ENCODE data around the gene RNF186. TPM values are rescaled to one million over a fixed set of nuclear protein-coding genes. Genes with fewer than 3 reads are reported as not detected.
"Not testable (repeated sequence)": the region's sequence is repeated elsewhere in the genome, so short reads cannot be mapped to it uniquely, and the experiment has no call there.

The RNF186 gene
- total RNA-seq, 2 experiments from 2014 or later, result not detected

- POLR2A ChIA-PET, result no interaction called here
- CTCF ChIA-PET, result interaction anchor here (1.6 kb wide), 1 partner anchor 12 kb away, joined by 3 read pairs; no protein-coding TSS in a partner anchor
These were observed 15.6 kb downstream of the RNF186 start, which contains the start of gene TMCO4 for GRCh38 chr1:19799230-19800075. Gene TMCO4 (minus strand): TSS chr1:19799916. CDS start chr1:19780758, 19,158 bp downstream.

GRCh38 chr1:19798486-19799229 is 16.4 kb downstream of the RNF186 start:
- CTCF ChIA-PET, result interaction anchor here (1.6 kb wide), 1 partner anchor 12 kb away, joined by 3 read pairs; no protein-coding TSS in a partner anchor
- POLR2A ChIA-PET, result no interaction called here

- POLR2A ChIA-PET, result interaction anchor here (0.6 kb wide), 1 partner anchor 345 kb away, joined by 3 read pairs; no protein-coding TSS in a partner anchor
- CTCF ChIA-PET, result interaction anchor here (1.6 kb wide), 1 partner anchor 13 kb away, joined by 3 read pairs; no protein-coding TSS in a partner anchor
These were observed 17.3 kb downstream of the RNF186 start for GRCh38 chr1:19797827-19798226.

- CTCF ChIA-PET, result no interaction called here
- POLR2A ChIA-PET, result no interaction called here
These were observed 20.5 kb downstream of the RNF186 start for GRCh38 chr1:19794583-19794982.

GRCh38 chr1:19793360-19794046 is 21.6 kb downstream of the RNF186 start:
- POLR2A ChIA-PET, result no interaction called here
- CTCF ChIA-PET, result no interaction called here

GRCh38 chr1:19792237-19793002 is 22.7 kb downstream of the RNF186 start:
- ChIA-PET CTCF (interaction anchor here (0.7 kb wide), 1 partner anchor 42 kb away, joined by 3 read pairs; no protein-coding TSS in a partner anchor), POLR2A (no interaction called here)

- CTCF ChIA-PET, result interaction anchor here (0.7 kb wide), 1 partner anchor 21 kb away, joined by 3 read pairs; no protein-coding TSS in a partner anchor
- POLR2A ChIA-PET, result not testable (repeated sequence)
These were observed 24.8 kb downstream of the RNF186 start for GRCh38 chr1:19790061-19790975.

GRCh38 chr1:19786988-19787423 is 28.1 kb downstream of the RNF186 start:
- CTCF ChIA-PET, result no interaction called here
- POLR2A ChIA-PET, result no interaction called here

- ChIA-PET POLR2A (no interaction called here), CTCF (no interaction called here)
These were observed 29.4 kb downstream of the RNF186 start for GRCh38 chr1:19785660-19786059.

GRCh38 chr1:19780267-19780877 is 34.7 kb downstream of the RNF186 start:
- CTCF ChIA-PET, result no interaction called here
- POLR2A ChIA-PET, result no interaction called here

- CTCF ChIA-PET, result no interaction called here
- POLR2A ChIA-PET, result no interaction called here
These were observed 38.1 kb downstream of the RNF186 start for GRCh38 chr1:19776933-19777332.

GRCh38 chr1:19776287-19776686 is 38.8 kb downstream of the RNF186 start:
- CTCF ChIA-PET, result interaction anchor here (0.6 kb wide), 1 partner anchor 127 kb away, joined by 3 read pairs; no protein-coding TSS in a partner anchor
- POLR2A ChIA-PET, result no interaction called here

GRCh38 chr1:19775831-19776230 is 39.3 kb downstream of the RNF186 start:
- CTCF ChIA-PET, result interaction anchor here (0.6 kb wide), 1 partner anchor 127 kb away, joined by 3 read pairs; no protein-coding TSS in a partner anchor
- POLR2A ChIA-PET, result no interaction called here

GRCh38 chr1:19775317-19775716 is 39.8 kb downstream of the RNF186 start:
- CTCF ChIA-PET, result no interaction called here
- POLR2A ChIA-PET, result no interaction called here

- ChIA-PET POLR2A (no interaction called here), CTCF (no interaction called here)
These were observed 40.8 kb downstream of the RNF186 start for GRCh38 chr1:19774180-19774785.

- ChIA-PET POLR2A (no interaction called here), CTCF (no interaction called here)
These were observed 41.6 kb downstream of the RNF186 start for GRCh38 chr1:19773485-19773884.

- POLR2A ChIA-PET, result no interaction called here
- CTCF ChIA-PET, result interaction anchor here (1.3 kb wide), 1 partner anchor 10 kb away, joined by 4 read pairs; no protein-coding TSS in a partner anchor
These were observed 43.0 kb downstream of the RNF186 start for GRCh38 chr1:19772053-19772452.

Data from activated CD8-positive, alpha-beta memory T cell treated with anti-CD3 and anti-CD28 coated beads for 36 hours (primary cell).